Lower leg skin (tissue), 4 donors: ENCODE data around the gene MACROH2A2. TPM values are rescaled to one million over a fixed set of nuclear protein-coding genes. Genes with fewer than 3 reads are reported as not detected.

Source experiments
- DNase-seq, 2 donors: peaks; one replicate each; pipeline ENCODE4 v3.0.0-alpha.2; 2019; ENCODE audit warnings: low spot score in 2 of 2
- H3K4me3 ChIP-seq: fragments of 200-600 bp; sonication (generic); 2 replicates; pipeline ENCODE4 v1.5.1; 2017; ENCODE audit warnings: mild to moderate bottlenecking, low read depth; ENCODE audit not compliant: poor library complexity, severe bottlenecking
- POLR2A ChIP-seq, 2 donors: fragments of 450-650 bp; IDR thresholded peaks; one replicate each; pipeline ENCODE4 v1.6.1; 2016 to 2017; ENCODE audit warnings: antibody characterized with exemption in 2 of 2, mild to moderate bottlenecking in 1 of 2, moderate library complexity in 1 of 2
- WGBS, 2 donors: methylation state at CpG; one replicate each; pipeline ENCODE4 v1.1.5; 2018; 5-methylcytosine and 5-hydroxymethylcytosine counted together
- intact Hi-C: fragments of 100-400 bp; cut with DNase I; formaldehyde crosslinking; loops from one replicate; pipeline ENCODE4 v1.15.0; 2023; ENCODE audit warnings: low total_unique reads
- total RNA-seq, 4 donors: library from RNA; depleted of rRNA; stranded (reverse); fragments of >200 nt; gene quantifications; one replicate each; pipeline ENCODE4 v1.1.0, GENCODE V29; 2016
- TF ChIP-seq, protein P1 (sequence below), 3 donors: fragments of 450-650 bp; IDR thresholded peaks; one replicate each; pipeline ENCODE4 v1.5.1; 2016; ENCODE audit warnings: antibody characterized with exemption in 3 of 3, mild to moderate bottlenecking in 3 of 3, moderate library complexity in 2 of 3

Gene MACROH2A2
- total RNA-seq, 4 donors from 2014 or later: 11.0 to 15.4 (median 12.8) TPM

DNA sequence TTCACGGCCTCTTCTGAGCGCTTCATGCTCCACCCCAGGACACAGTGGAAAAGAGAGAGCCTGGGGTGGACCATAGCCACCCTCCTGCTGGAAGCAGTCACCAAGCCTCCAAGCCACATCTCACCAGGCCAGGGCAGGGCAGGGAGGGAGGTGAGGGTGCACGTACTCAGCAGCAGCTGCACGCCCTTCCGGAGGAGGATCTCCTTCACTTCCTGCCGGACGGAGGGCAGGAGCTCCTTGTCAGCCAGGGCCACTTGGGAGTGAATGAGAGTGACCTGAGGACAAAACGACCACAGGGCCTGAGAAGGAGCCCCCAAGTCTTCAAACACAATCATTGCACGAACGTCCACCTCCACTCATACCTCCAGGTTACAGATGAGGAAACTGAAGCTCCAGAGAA is 65.0 kb downstream of the MACROH2A2 start:
- no peak overlapping the region for H3K4me3 ChIP-seq
- intact Hi-C loops: no loop called here
- TF ChIP-seq POLR2A (IDR thresholded peaks at IDR 0.05): no peak
- TF ChIP-seq, protein P1, sequence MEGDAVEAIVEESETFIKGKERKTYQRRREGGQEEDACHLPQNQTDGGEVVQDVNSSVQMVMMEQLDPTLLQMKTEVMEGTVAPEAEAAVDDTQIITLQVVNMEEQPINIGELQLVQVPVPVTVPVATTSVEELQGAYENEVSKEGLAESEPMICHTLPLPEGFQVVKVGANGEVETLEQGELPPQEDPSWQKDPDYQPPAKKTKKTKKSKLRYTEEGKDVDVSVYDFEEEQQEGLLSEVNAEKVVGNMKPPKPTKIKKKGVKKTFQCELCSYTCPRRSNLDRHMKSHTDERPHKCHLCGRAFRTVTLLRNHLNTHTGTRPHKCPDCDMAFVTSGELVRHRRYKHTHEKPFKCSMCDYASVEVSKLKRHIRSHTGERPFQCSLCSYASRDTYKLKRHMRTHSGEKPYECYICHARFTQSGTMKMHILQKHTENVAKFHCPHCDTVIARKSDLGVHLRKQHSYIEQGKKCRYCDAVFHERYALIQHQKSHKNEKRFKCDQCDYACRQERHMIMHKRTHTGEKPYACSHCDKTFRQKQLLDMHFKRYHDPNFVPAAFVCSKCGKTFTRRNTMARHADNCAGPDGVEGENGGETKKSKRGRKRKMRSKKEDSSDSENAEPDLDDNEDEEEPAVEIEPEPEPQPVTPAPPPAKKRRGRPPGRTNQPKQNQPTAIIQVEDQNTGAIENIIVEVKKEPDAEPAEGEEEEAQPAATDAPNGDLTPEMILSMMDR (IDR thresholded peaks at IDR 0.05): no peak
- WGBS, 2 donors: 84 to 86% methylated on average over 7 to 10 of the region's 10 CpGs
- no peak for DNase-seq

DNA sequence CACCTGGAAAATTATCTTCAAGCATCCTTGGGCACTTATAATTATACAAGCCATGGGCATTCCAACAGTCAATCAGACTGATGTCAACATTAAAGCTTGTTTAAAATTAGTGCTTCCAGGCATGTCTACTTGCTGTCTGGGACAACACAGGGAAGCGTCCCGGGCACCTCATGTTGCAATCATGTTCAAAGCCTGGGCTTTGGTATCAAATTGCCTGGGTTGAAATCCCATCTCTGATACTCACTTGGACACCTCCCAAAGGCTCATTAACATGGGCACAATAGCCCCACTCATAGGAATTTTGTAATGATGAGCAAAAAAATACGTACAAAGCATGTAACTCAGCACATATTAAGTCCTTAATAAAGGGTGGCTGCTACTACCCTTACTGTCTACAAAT is 65.5 kb downstream of the MACROH2A2 start:
- TF ChIP-seq, protein P1 (IDR thresholded peaks at IDR 0.05): no peak
- no peak for TF ChIP-seq POLR2A (IDR thresholded peaks at IDR 0.05)
- WGBS, 2 donors: 66 to 80% methylated on average over 3 of the region's 3 CpGs
- intact Hi-C loops: no loop called here
- no peak for DNase-seq
- no peak overlapping the region for H3K4me3 ChIP-seq

DNA sequence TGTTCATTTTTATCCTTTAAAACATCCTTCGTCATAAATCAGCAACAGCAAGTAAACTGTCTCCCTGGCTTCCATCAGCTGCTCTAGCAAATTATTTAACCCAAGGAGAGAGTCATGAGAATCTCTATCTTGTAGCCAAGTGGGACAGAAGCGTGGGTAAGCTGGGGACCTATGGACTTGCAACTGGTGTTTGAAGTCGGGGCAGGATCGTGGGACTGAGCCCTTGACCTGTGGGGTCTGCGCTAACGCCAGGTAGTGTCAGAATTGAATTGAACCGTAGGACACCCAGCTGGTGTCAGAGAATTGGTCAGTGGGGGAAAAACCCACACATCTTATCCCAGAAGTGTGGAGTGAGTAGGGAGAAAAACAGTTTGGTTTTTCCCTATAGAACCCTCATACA is 66.6 kb downstream of the MACROH2A2 start:
- intact Hi-C loops: no loop called here
- no peak overlapping the region for H3K4me3 ChIP-seq
- no peak for DNase-seq
- TF ChIP-seq POLR2A (IDR thresholded peaks at IDR 0.05): no peak
- TF ChIP-seq, protein P1 (IDR thresholded peaks at IDR 0.05): no peak
- 93% methylated on average over 7 of the region's 7 CpGs for WGBS, 2 donors

DNA sequence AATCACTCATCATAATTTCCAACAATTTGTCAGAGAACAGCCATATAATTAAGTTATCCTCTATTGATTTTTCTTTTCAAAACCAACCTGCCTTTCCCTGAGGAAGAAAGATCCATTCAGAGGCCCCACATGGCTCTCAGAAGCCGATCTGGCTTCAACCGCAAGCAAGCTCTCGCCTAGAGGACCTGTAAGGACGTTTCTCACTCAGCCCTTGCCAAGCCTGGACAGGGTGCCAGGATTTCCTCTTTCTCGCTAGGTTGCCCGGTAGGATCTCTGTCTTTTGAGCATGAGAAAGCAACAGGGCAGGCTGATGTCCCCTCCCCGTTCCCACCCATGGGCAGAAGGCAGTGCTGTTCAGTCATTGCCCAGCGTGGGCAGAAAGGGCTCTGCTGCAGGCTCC is 67.0 kb downstream of the MACROH2A2 start:
- TF ChIP-seq, protein P1 (IDR thresholded peaks at IDR 0.05): no peak
- no peak for TF ChIP-seq POLR2A (IDR thresholded peaks at IDR 0.05)
- no peak for DNase-seq
- H3K4me3 ChIP-seq: no peak overlapping the region
- WGBS, 2 donors: 52 to 55% methylated on average over 7 to 8 of the region's 8 CpGs
- intact Hi-C loops: no loop called here

DNA sequence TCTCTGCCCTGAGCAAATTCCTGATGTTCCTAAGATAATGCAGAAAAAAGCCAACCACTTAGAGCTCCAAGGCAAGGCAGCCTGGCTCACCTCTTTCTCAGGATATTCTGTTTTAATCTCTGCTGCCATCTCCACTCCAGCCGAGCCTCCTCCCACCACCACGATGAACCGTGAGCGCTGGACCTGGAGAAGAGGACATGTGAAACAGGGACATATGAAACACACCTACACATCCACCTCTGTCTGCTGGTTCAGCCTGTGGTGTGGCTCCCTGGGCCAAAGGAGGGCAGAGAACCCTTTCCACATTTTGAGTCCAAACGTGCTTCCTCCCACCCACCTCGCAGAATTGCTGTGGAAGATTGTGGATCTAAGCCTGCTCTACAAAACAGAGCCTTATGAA is 67.8 kb downstream of the MACROH2A2 start:
- intact Hi-C loops: no loop called here
- no peak overlapping the region for H3K4me3 ChIP-seq
- DNase-seq: no peak
- TF ChIP-seq, protein P1 (IDR thresholded peaks at IDR 0.05): no peak
- TF ChIP-seq POLR2A (IDR thresholded peaks at IDR 0.05): no peak
- WGBS, 2 donors: 54 to 71% methylated on average over 6 of the region's 6 CpGs

DNA sequence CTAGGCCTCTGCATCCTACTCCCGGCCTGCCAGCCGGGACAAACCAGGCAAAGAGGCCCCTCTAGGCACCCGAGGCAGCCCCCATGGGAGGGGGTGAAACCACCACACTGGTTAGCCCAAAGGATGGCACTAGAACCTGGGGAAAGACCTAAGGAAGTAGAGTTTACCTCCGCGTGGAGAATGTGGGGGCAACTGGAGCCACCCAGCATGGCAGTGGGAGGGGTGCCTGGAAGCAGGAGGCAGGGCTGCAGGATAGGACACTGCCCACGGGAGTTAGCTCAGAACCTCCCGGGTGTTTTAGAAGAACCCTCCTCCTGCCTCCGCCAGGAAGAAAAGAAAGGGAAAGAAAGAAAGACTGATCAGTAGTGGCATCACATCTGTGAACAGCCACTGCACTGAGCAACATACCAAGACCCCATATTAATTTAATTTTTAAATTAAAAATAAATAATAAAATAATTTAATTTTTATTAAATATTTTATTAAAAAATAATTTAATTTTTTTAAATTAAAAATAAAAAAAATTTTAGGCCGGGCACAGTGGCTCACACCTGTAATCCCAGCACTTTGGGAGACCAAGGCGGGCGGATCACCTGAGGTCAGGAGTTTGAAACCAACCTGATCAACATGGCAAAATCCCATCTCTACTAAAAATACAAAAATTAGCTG is 68.8 kb downstream of the MACROH2A2 start:
- 75 to 86% methylated on average over 11 of the region's 11 CpGs for WGBS, 2 donors
- DNase-seq: no peak
- H3K4me3 ChIP-seq: no peak overlapping the region
- intact Hi-C loops: no loop called here
- no peak for TF ChIP-seq POLR2A (IDR thresholded peaks at IDR 0.05)
- TF ChIP-seq, protein P1 (IDR thresholded peaks at IDR 0.05): no peak
